ENCODE measurements around the gene ZNF260. TPM values are rescaled to one million over a fixed set of nuclear protein-coding genes. Genes with fewer than 3 reads are reported as not detected.
"Not testable (repeated sequence)": the region's sequence is repeated elsewhere in the genome, so short reads cannot be mapped to it uniquely, and the experiment has no call there.

ZNF260 gene
- total and polyA plus RNA-seq, 3 experiments from 2014 or later = 6.9 to 10.3 (median 7.1) TPM

DNA sequence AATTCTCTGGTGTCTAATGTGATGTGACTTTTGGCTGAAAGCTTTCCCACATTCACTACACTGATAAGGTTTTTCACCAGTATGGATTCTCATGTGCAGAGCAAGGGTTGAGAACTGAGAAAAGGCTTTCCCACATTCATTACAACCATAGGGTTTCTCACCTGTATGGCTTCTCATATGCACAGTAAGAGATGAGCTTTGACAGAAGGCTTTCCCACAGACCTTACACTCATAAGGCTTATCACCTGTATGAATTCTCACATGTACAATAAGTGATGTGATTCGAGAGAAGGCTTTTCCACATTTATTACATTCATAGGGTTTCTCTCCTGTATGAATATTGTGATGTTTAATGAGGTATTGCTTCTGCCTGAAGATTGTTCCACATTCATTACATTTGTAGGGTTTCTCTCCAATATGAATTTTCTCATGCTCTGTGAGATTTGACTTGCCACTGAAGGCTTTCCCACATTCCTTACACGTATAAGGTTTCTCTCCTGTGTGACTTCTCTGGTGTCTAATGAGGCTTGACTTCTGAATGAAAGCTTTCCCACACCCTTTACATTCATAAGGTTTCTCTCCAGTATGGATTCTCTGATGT is 14.0 kb downstream of the ZNF260 start:
- peaks cover 34% of the 10 kb centered on the region for H3K36me3 ChIP-seq (ENCODE audit: insufficient read depth, low read length)
- ChIA-PET POLR2A (no interaction called here), CTCF (no interaction called here)

DNA sequence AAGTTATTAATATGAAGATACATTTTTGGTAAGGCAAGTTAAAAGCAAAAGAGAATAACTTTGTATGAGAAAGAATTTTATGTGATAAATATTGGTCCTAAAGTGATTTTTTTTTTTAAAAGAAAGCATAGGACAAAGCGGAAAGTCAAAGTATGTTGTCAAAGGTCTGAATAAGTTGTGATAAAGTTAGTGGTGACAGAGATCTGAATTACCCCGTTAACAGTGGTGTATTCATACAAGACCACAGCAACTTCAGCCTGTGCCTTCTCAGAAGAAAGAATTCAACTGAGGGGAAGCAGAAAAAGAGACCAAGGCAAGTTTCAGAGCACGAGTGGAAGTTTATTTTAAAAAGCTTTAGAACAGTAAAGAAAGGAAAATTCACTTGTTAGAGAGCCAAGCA is 19.7 kb downstream of the ZNF260 start:
- ChIA-PET POLR2A (no interaction called here), CTCF (no interaction called here)
- no peak overlapping the region for H3K27ac ChIP-seq (ENCODE audit: low read depth, low read length)
- H3K4me1 ChIP-seq (ENCODE audit: insufficient read depth, low read length) = no peaks in the 10 kb centered on the region
- peaks cover under 1 to 31% (median 23%) of the 10 kb centered on the region in 3 donors for H3K36me3 Mint-ChIP-seq
- H3K9me3 Mint-ChIP-seq = peaks cover 23 to 85% (median 78%) of the 10 kb centered on the region in 5 donors
- H3K27me3 ChIP-seq (ENCODE audit: insufficient read depth, low read length, poor library complexity, severe bottlenecking) = no peaks in the 10 kb centered on the region
- H3K9me3 ChIP-seq (ENCODE audit: low read length) = peaks cover 28% of the 10 kb centered on the region
- DNase-seq = no peak
- H3K36me3 ChIP-seq (ENCODE audit: insufficient read depth, low read length) = no peaks in the 10 kb centered on the region
- no peak overlapping the region for H3K4me3 ChIP-seq (ENCODE audit: low read length)
- H3K4me1 Mint-ChIP-seq = no peaks in the 10 kb centered on the region
- no peaks in the 10 kb centered on the region for H3K27me3 Mint-ChIP-seq
- no peak overlapping the region for H3K4me3 Mint-ChIP-seq
- peak overlapping the region in 1 of 8 donors; percentile 32 for H3K27ac Mint-ChIP-seq

More for the DNA sequence above, 14.0 kb downstream of the ZNF260 start:
- no peak for DNase-seq
- Histone ChIP-seq H3K27me3 (ENCODE audit: insufficient read depth, low read length, poor library complexity, severe bottlenecking) (no peaks in the 10 kb centered on the region), H3K4me3 (ENCODE audit: low read length) (peak overlapping the region; percentile 40), H3K27ac (ENCODE audit: low read depth, low read length) (no peak overlapping the region), H3K4me1 (ENCODE audit: insufficient read depth, low read length) (no peaks in the 10 kb centered on the region), H3K9me3 (ENCODE audit: low read length) (peaks cover 71% of the 10 kb centered on the region)
- Mint-ChIP-seq H3K9me3 (peaks cover 52 to 96% (median 92%) of the 10 kb centered on the region in 5 donors), H3K4me1 (peaks cover 0 to 9% (median 7%) of the 10 kb centered on the region in 3 donors), H3K36me3 (peaks cover 30 to 74% (median 65%) of the 10 kb centered on the region in 3 donors), H3K27ac (no peak overlapping the region), H3K4me3 (no peak overlapping the region), H3K27me3 (no peaks in the 10 kb centered on the region)

GRCh38 chr19:36501973-36502372 is 26.1 kb downstream of the ZNF260 start:
- Histone ChIP-seq H3K4me3 (ENCODE audit: low read length) (no peak overlapping the region), H3K27ac (ENCODE audit: low read depth, low read length) (no peak overlapping the region), H3K36me3 (ENCODE audit: insufficient read depth, low read length) (no peaks in the 10 kb centered on the region), H3K27me3 (ENCODE audit: insufficient read depth, low read length, poor library complexity, severe bottlenecking) (no peaks in the 10 kb centered on the region), H3K9me3 (ENCODE audit: low read length) (peaks cover 9% of the 10 kb centered on the region), H3K4me1 (ENCODE audit: insufficient read depth, low read length) (no peaks in the 10 kb centered on the region)
- ChIA-PET POLR2A (no interaction called here), CTCF (no interaction called here)
- Mint-ChIP-seq H3K9me3 (peaks cover 16 to 70% (median 62%) of the 10 kb centered on the region in 5 donors), H3K4me1 (no peaks in the 10 kb centered on the region), H3K27me3 (peaks cover 0 to 1% of the 10 kb centered on the region in 2 donors), H3K27ac (no peak overlapping the region), H3K36me3 (peaks cover 4 to 34% (median 10%) of the 10 kb centered on the region in 3 donors), H3K4me3 (no peak overlapping the region)
- no peak for DNase-seq

GRCh38 chr19:36497001-36497400 is 31.1 kb downstream of the ZNF260 start:
- DNase-seq = no peak
- Histone ChIP-seq H3K27me3 (ENCODE audit: insufficient read depth, low read length, poor library complexity, severe bottlenecking) (no peaks in the 10 kb centered on the region), H3K4me3 (ENCODE audit: low read length) (no peak overlapping the region), H3K4me1 (ENCODE audit: insufficient read depth, low read length) (no peaks in the 10 kb centered on the region), H3K36me3 (ENCODE audit: insufficient read depth, low read length) (no peaks in the 10 kb centered on the region), H3K27ac (ENCODE audit: low read depth, low read length) (no peak overlapping the region), H3K9me3 (ENCODE audit: low read length) (no peaks in the 10 kb centered on the region)
- Mint-ChIP-seq H3K4me3 (peak overlapping the region in 1 of 7 donors; percentile 20), H3K9me3 (peaks cover 8 to 49% (median 37%) of the 10 kb centered on the region in 5 donors), H3K4me1 (no peaks in the 10 kb centered on the region), H3K36me3 (peaks cover 4 to 24% (median 5%) of the 10 kb centered on the region in 3 donors), H3K27me3 (peaks cover 0 to 2% of the 10 kb centered on the region in 2 donors), H3K27ac (no peak overlapping the region)
- POLR2A ChIA-PET = no interaction called here
- CTCF ChIA-PET = interaction anchor here (1.2 kb wide), 1 partner anchor 13 kb away, joined by 3 read pairs; no protein-coding TSS in a partner anchor

GRCh38 chr19:36492689-36493453 is 35.2 kb downstream of the ZNF260 start:
- H3K27ac ChIP-seq (ENCODE audit: low read depth, low read length) = not testable (repeated sequence)
- H3K36me3 Mint-ChIP-seq = peaks cover 0 to 19% (median 17%) of the 10 kb centered on the region in 3 donors
- H3K27ac Mint-ChIP-seq = peak overlapping the region in 1 of 8 donors; percentile 68

GRCh38 chr19:36490846-36491245 is 37.2 kb downstream of the ZNF260 start:
- H3K36me3 ChIP-seq (ENCODE audit: insufficient read depth, low read length); DNase-seq; H3K27me3 ChIP-seq (ENCODE audit: insufficient read depth, low read length, poor library complexity, severe bottlenecking); CTCF ChIA-PET; H3K27ac ChIP-seq (ENCODE audit: low read depth, low read length); H3K27me3 Mint-ChIP-seq; H3K4me3 ChIP-seq (ENCODE audit: low read length); H3K9me3 ChIP-seq (ENCODE audit: low read length): not testable (repeated sequence)
- peak overlapping the region in 1 of 8 donors; percentile 98 for H3K27ac Mint-ChIP-seq
- H3K4me3 Mint-ChIP-seq = peak overlapping the region in 1 of 7 donors; percentile 54
- H3K4me1 ChIP-seq (ENCODE audit: insufficient read depth, low read length) = peaks cover 15% of the 10 kb centered on the region
- peaks cover 0 to 18% (median 12%) of the 10 kb centered on the region in 5 donors for H3K9me3 Mint-ChIP-seq
- POLR2A ChIA-PET = interaction anchor here (2.3 kb wide), 1 partner anchor 83 kb away, joined by 18 read pairs; the partner anchor contains the start of gene ZNF529
- H3K4me1 Mint-ChIP-seq = peaks cover 33 to 41% (median 38%) of the 10 kb centered on the region in 3 donors
- peaks cover 3 to 23% (median 16%) of the 10 kb centered on the region in 3 donors for H3K36me3 Mint-ChIP-seq

More at GRCh38 chr19:36492689-36493453, 35.2 kb downstream of the ZNF260 start:
- Mint-ChIP-seq H3K9me3 (peaks cover 0 to 37% (median 24%) of the 10 kb centered on the region in 5 donors), H3K4me3 (peak overlapping the region in 1 of 7 donors; percentile 63), H3K4me1 (peaks cover 24 to 25% (median 24%) of the 10 kb centered on the region in 3 donors)
- peaks cover 15% of the 10 kb centered on the region for H3K4me1 ChIP-seq (ENCODE audit: insufficient read depth, low read length)
- H3K27me3 ChIP-seq (ENCODE audit: insufficient read depth, low read length, poor library complexity, severe bottlenecking); CTCF ChIA-PET; H3K36me3 ChIP-seq (ENCODE audit: insufficient read depth, low read length); POLR2A ChIA-PET; H3K4me3 ChIP-seq (ENCODE audit: low read length); H3K27me3 Mint-ChIP-seq; H3K9me3 ChIP-seq (ENCODE audit: low read length): not testable (repeated sequence)
- DNase-seq = peak in 2 of 5 donors; percentile 9 to 55

DNA sequence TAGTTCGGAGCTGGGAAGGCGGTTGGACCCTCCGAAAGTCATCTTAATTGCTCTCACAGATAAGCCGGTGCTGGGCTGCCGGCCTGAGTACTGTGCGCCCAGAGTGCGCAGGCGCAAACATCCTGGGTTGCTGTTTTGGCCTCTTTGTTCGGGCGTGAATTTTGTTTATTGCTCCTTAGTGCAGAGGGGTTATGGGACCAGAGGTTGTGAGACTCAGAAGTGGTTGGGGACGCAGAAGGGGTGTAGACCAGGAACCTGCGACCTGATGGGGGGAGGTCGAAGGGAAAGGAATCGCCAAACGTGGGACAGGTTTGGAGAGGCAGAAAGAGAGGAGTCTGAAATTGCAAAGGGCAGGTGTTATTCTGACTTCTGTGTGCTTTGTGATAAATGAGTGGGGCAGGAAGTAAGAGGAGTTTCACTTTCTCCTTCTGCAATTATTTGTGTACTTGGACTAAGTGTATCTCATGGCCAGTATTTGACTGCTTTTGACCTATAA is 38.1 kb downstream of the ZNF260 start:
- H3K9me3 Mint-ChIP-seq = peaks cover 0 to 15% (median 11%) of the 10 kb centered on the region in 5 donors
- H3K4me3 Mint-ChIP-seq = peak overlapping the region; percentile 92 to 100 (median 98)
- Histone ChIP-seq H3K4me1 (ENCODE audit: insufficient read depth, low read length) (peaks cover 15% of the 10 kb centered on the region), H3K4me3 (ENCODE audit: low read length) (peak overlapping the region; percentile 99), H3K27ac (ENCODE audit: low read depth, low read length) (peak overlapping the region; percentile 90), H3K9me3 (ENCODE audit: low read length) (no peaks in the 10 kb centered on the region), H3K36me3 (ENCODE audit: insufficient read depth, low read length) (no peaks in the 10 kb centered on the region), H3K27me3 (ENCODE audit: insufficient read depth, low read length, poor library complexity, severe bottlenecking) (no peaks in the 10 kb centered on the region)
- CTCF ChIA-PET = interaction anchor here (0.9 kb wide), 1 partner anchor 362 kb away, joined by 3 read pairs; no protein-coding TSS in a partner anchor
- peak in 4 of 5 donors; percentile 58 to 84 (median 72) for DNase-seq
- POLR2A ChIA-PET = interaction anchor here (1.0 to 2.3 kb wide), 6 partner anchors 38 to 275 kb away, joined by 3 to 24 read pairs (median 15); partner anchors contain the start of genes ZNF146, ZNF260, ZNF382 and ZNF529
- H3K27me3 Mint-ChIP-seq = peaks cover 0 to 4% of the 10 kb centered on the region in 2 donors
- peak overlapping the region; percentile 95 to 100 (median 98) for H3K27ac Mint-ChIP-seq
- H3K4me1 Mint-ChIP-seq = peaks cover 34 to 42% (median 40%) of the 10 kb centered on the region in 3 donors
- peaks cover 3 to 24% (median 17%) of the 10 kb centered on the region in 3 donors for H3K36me3 Mint-ChIP-seq
